SU-DHL-6 (cell line): ENCODE measurements around the gene TBKBP1.
"Not testable (repeated sequence)": the region's sequence is repeated elsewhere in the genome, so short reads cannot be mapped to it uniquely, and the experiment has no call there.

Experiments
- H2AFZ ChIP-seq: fragments of 200-600 bp; sonication (generic); 2 replicates; pipeline ENCODE4 v1.6.1; 2014; ENCODE audit warnings: low read depth, mild to moderate bottlenecking, moderate library complexity, mixed read lengths, antibody characterized with exemption, low read length; ENCODE audit not compliant: severe bottlenecking
- H3F3A ChIP-seq: fragments of 200-600 bp; shearing (Covaris generic); 2 replicates; pipeline ENCODE4 v1.6.0; 2016; ENCODE audit warnings: antibody characterized with exemption, mild to moderate bottlenecking; ENCODE audit not compliant: insufficient read depth
- H3K27ac ChIP-seq: fragments of 200-600 bp; sonication (generic); 2 replicates; pipeline ENCODE4 v1.5.1; 2016; ENCODE audit warnings: low read depth, mild to moderate bottlenecking, low read length, moderate library complexity, mixed read lengths
- H3K27me3 ChIP-seq: fragments of 200-600 bp; sonication (generic), shearing (Covaris generic); 2 replicates; pipeline ENCODE4 v1.6.0; 2014; ENCODE audit warnings: mild to moderate bottlenecking, low read length
- H3K36me3 ChIP-seq: fragments of 200-600 bp; sonication (generic); 2 replicates; pipeline ENCODE4 v1.6.1; 2014; ENCODE audit warnings: mild to moderate bottlenecking, low read length, mixed read lengths
- H3K4me2 ChIP-seq: fragments of 300-600, 200-600 bp; shearing (Covaris generic), sonication (generic); 2 replicates; pipeline ENCODE4 v1.6.0; 2014; ENCODE audit warnings: low read length, low read depth, mild to moderate bottlenecking; ENCODE audit not compliant: poor library complexity, severe bottlenecking
- H3K4me3 ChIP-seq: fragments of 200-600 bp; sonication (generic); 2 replicates; pipeline ENCODE4 v1.5.1; 2014; ENCODE audit warnings: antibody characterized with exemption, low read length, mild to moderate bottlenecking, mixed read lengths; ENCODE audit not compliant: insufficient read depth, poor library complexity, severe bottlenecking
- H3K79me2 ChIP-seq: fragments of 200-600 bp; sonication (generic); 2 replicates; pipeline ENCODE4 v1.6.1; 2014; ENCODE audit warnings: mild to moderate bottlenecking, low read length, moderate library complexity; ENCODE audit not compliant: insufficient read depth
- H3K9ac ChIP-seq: fragments of 200-600 bp; sonication (generic); 2 replicates; pipeline ENCODE4 v1.7.0; 2014; ENCODE audit warnings: mild to moderate bottlenecking, low read length
- H3K9me2 ChIP-seq: fragments of 200-600 bp; sonication (generic); replicated peaks from 2 replicates; pipeline ENCODE4 v1.6.1; 2014; ENCODE audit warnings: low read length; ENCODE audit not compliant: insufficient read depth
- H3K9me3 ChIP-seq: fragments of 200-600 bp; sonication (generic); 2 replicates; pipeline ENCODE4 v1.6.1; 2014; ENCODE audit warnings: low read length, mixed read lengths; ENCODE audit not compliant: insufficient read depth
- H4K20me1 ChIP-seq: fragments of 200-600 bp; sonication (generic); 2 replicates; pipeline ENCODE4 v1.6.1; 2014; ENCODE audit warnings: low read depth, mild to moderate bottlenecking, antibody characterized with exemption, low read length, moderate library complexity, mixed read lengths
- EZH2phosphoT487 ChIP-seq: fragments of 200-600 bp; sonication (generic), shearing (Covaris generic); conservative IDR thresholded peaks from 2 replicates; pipeline ENCODE4 v1.6.1; 2018; ENCODE audit warnings: mild to moderate bottlenecking, antibody characterized with exemption, low read length, moderate library complexity, mixed read lengths
- TF ChIP-seq, protein P1 (sequence below): fragments of 200-600 bp; sonication (generic); IDR thresholded peaks from one replicate; pipeline ENCODE4 v1.5.1; 2017; ENCODE audit warnings: antibody characterized with exemption, mild to moderate bottlenecking, low read length, moderate library complexity; ENCODE audit not compliant: insufficient read depth, poor library complexity, severe bottlenecking

Gene TBKBP1

DNA sequence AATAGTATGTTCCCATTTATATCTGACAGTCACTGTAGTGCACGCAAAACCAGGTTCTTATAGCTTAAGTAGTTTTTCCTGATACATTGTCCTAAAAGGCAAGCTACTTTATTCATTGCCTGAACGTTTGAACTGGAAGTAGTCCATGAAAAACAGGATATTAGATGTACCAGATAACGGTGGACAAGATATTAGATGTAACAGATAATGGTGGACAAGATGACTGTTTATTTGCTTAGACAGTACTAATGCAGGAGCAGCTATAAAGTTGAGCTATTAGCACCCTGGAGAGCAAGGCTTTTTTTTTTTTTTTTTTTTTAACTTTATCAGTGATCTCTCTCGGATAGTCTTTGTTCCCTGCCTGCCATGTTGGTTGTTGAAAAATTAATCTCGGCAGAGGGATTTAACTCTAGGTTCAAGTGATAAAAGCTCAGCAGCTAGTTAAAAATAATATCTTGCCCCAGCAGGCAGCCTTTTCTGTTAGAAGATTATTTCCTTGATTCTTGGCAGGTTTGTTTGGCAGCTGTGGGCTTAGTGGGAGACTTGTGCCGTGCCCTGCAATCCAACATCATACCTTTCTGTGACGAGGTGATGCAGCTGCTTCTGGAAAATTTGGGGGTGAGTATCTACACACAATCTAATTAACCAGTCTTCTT lies 17.3 kb upstream of the TBKBP1 start:
- 0 out of 2 replicates have a peak, but pooled peaks cover 7% of the 10 kb centered on the region for H3K79me2 ChIP-seq

GRCh38 chr17:47678196-47678595 lies 15.8 kb upstream of the TBKBP1 start:
- no peak overlapping the region for H3K9ac ChIP-seq
- no peaks in the 10 kb centered on the region for H3K9me2 ChIP-seq
- peaks cover 16% of the 10 kb centered on the region; the same call in 1 of the 2 replicates for H3F3A ChIP-seq
- no peak overlapping the region for H3K27ac ChIP-seq
- H3K36me3 ChIP-seq: peaks cover 72% of the 10 kb centered on the region
- no peak overlapping the region for H3K4me3 ChIP-seq
- no peaks in the 10 kb centered on the region for H3K9me3 ChIP-seq
- no peak overlapping the region for H2AFZ ChIP-seq
- TF ChIP-seq EZH2phosphoT487: no peak
- TF ChIP-seq, protein P1, sequence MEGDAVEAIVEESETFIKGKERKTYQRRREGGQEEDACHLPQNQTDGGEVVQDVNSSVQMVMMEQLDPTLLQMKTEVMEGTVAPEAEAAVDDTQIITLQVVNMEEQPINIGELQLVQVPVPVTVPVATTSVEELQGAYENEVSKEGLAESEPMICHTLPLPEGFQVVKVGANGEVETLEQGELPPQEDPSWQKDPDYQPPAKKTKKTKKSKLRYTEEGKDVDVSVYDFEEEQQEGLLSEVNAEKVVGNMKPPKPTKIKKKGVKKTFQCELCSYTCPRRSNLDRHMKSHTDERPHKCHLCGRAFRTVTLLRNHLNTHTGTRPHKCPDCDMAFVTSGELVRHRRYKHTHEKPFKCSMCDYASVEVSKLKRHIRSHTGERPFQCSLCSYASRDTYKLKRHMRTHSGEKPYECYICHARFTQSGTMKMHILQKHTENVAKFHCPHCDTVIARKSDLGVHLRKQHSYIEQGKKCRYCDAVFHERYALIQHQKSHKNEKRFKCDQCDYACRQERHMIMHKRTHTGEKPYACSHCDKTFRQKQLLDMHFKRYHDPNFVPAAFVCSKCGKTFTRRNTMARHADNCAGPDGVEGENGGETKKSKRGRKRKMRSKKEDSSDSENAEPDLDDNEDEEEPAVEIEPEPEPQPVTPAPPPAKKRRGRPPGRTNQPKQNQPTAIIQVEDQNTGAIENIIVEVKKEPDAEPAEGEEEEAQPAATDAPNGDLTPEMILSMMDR: no peak
- H4K20me1 ChIP-seq: peaks cover 14% of the 10 kb centered on the region; the same call in 1 of the 2 replicates
- H3K4me2 ChIP-seq: no peak overlapping the region
- 0 out of 2 replicates have a peak, but pooled peaks cover 7% of the 10 kb centered on the region for H3K79me2 ChIP-seq
- H3K27me3 ChIP-seq: no peaks in the 10 kb centered on the region

More for the DNA sequence above, 17.3 kb upstream of the TBKBP1 start:
- no peak for TF ChIP-seq EZH2phosphoT487
- TF ChIP-seq, protein P1: no peak
- H2AFZ ChIP-seq: no peak overlapping the region
- no peaks in the 10 kb centered on the region for H3K9me3 ChIP-seq
- no peaks in the 10 kb centered on the region for H3K27me3 ChIP-seq
- peaks cover 14% of the 10 kb centered on the region; the same call in 1 of the 2 replicates for H4K20me1 ChIP-seq
- H3K4me2 ChIP-seq: no peak overlapping the region
- H3F3A ChIP-seq: peaks cover 9% of the 10 kb centered on the region; the same call in 1 of the 2 replicates
- H3K36me3 ChIP-seq: peaks cover 75% of the 10 kb centered on the region
- no peak overlapping the region for H3K4me3 ChIP-seq
- H3K9ac ChIP-seq: no peak overlapping the region
- H3K27ac ChIP-seq: no peak overlapping the region
- no peaks in the 10 kb centered on the region for H3K9me2 ChIP-seq

DNA sequence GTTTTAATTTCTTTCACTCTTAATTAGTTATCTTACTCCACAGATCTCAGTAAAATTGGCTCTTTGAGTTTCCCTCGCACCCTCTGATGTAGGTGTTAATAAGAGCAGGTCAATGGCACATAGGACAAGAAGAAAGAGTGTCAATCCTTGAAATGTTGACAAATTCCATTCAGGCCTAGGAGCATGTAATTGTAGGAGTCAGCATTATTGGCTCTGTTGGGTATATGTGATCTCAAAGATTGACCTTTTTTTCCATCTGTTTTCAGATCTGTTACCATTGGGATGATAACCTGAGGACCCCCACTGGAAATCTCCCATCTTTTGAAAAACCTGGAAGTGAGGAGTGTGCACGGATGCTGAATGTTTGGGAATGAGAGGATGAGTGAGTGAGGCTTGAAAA lies 11.8 kb upstream of the TBKBP1 start:
- no peaks in the 10 kb centered on the region for H3K27me3 ChIP-seq
- H3K4me3 ChIP-seq: no peak overlapping the region
- H3K9ac ChIP-seq: no peak overlapping the region
- H3K27ac ChIP-seq: no peak overlapping the region
- no peak overlapping the region for H3K4me2 ChIP-seq
- TF ChIP-seq, protein P1: no peak
- no peak for TF ChIP-seq EZH2phosphoT487
- peaks cover 50% of the 10 kb centered on the region for H3K36me3 ChIP-seq
- H4K20me1 ChIP-seq: peaks cover 3% of the 10 kb centered on the region
- H3K79me2 ChIP-seq: no peaks in the 10 kb centered on the region
- H3K9me2 ChIP-seq: no peaks in the 10 kb centered on the region
- no peak overlapping the region for H2AFZ ChIP-seq
- peaks cover 52% of the 10 kb centered on the region for H3F3A ChIP-seq
- H3K9me3 ChIP-seq: no peaks in the 10 kb centered on the region

- H3K4me3 ChIP-seq, H3K9ac ChIP-seq, H3K27me3 ChIP-seq, H3K4me2 ChIP-seq, H3K9me2 ChIP-seq, H4K20me1 ChIP-seq, H3K79me2 ChIP-seq, H3K27ac ChIP-seq, H2AFZ ChIP-seq, H3K9me3 ChIP-seq: not testable (repeated sequence)
- Histone ChIP-seq H3F3A (peaks cover 55% of the 10 kb centered on the region), H3K36me3 (peaks cover 44% of the 10 kb centered on the region)
Measured at GRCh38 chr17:47682727-47683126, 11.2 kb upstream of the TBKBP1 start.
